Pancreas (tissue), 10 donors: ENCODE measurements around the gene KIAA1549. TPM values are rescaled to one million over a fixed set of nuclear protein-coding genes. Genes with fewer than 3 reads are reported as not detected.

Experiments used
- ATAC-seq, 4 donors: fragments of 200-7000 bp; cut with Tn5 transposase; one replicate each; pipeline versions ENCODE4 v1.8.0 to v1.9.1; 2020; ENCODE audit warnings: mild to moderate bottlenecking in 4 of 4, moderate library complexity in 4 of 4
- DNase-seq, 6 donors: peaks; one replicate each; pipeline ENCODE4 v3.0.0-alpha.2; 2020
- FAIRE-seq: peaks from 2 replicates; lab custom pipeline; 2012; peaks lifted over from hg19 to GRCh38; lab: Jason Lieb, UNC
- H3K27ac ChIP-seq, 4 donors: fragments of 200-600 bp; sonication (generic); 1 replicate in 3 of 4; 2 replicates in 1 of 4; pipeline versions ENCODE4 v1.5.0 to v1.8.0; 2020
- H3K27me3 ChIP-seq, 4 donors: fragments of 200-600 bp; one replicate each; pipeline ENCODE4 v1.8.0; 2021
- H3K36me3 ChIP-seq, 3 donors: fragments of 200-600 bp; sonication (generic) in 1 of 3; one replicate each; pipeline versions ENCODE4 v1.5.0 to v1.8.0; 2020 to 2021
- H3K4me1 ChIP-seq, 3 donors: fragments of 200-600 bp; one replicate each; pipeline ENCODE4 v1.8.0; 2021
- H3K4me3 ChIP-seq, 4 donors: fragments of 200-600 bp; sonication (generic) in 2 of 4; one replicate each; pipeline versions ENCODE4 v1.5.0 to v1.8.0; 2020 to 2021
- H3K9me3 ChIP-seq, 4 donors: fragments of 200-600 bp; one replicate each; pipeline ENCODE4 v1.8.0; 2021
- CTCF ChIP-seq, 4 donors: fragments of 200-600 bp; sonication (generic) in 3 of 4; IDR thresholded peaks; one replicate each; pipeline versions ENCODE4 v1.5.0 to v1.8.0; 2021; ENCODE audit warnings: antibody characterized with exemption in 4 of 4
- WGBS, 2 donors: extraction: QIAGEN DNeasy Blood & Tissue Kit; methylation state at CpG; one replicate each; pipeline ENCODE4 v1.1.7; 2013; 5-methylcytosine and 5-hydroxymethylcytosine counted together
- intact Hi-C, 3 donors: fragments of 100-400 bp; cut with DNase I; formaldehyde crosslinking; loops; one replicate each; pipeline versions ENCODE4 v1.11.1 to v1.14.2; 2022
- polyA plus RNA-seq, 2 donors: library from polyadenylated mRNA; stranded (reverse); fragments of 200-250 nt; gene quantifications; one replicate each; pipeline ENCODE4 v1.2.3, GENCODE V29; 2013
- total RNA-seq, 6 donors: library from RNA; stranded (reverse); fragmentation: NEBNext Ultra II Directional in 4 of 6; extraction: Animal tissue kit (Norgen Biotek cat#: 25700) in 4 of 6; gene quantifications; one replicate each; pipeline versions ENCODE4 v1.2.1 to v1.2.4, GENCODE V29; 2021 to 2023
- donor health status: healthy with polysubstance abuse.
- donor health status: DM: no; HTN: no; CAD: no; lungs with moderate emphysema.
- donor health status: DM: no; HTN: no; CAD: no.
- donor health status: control.
- donor health status: control.
- donor health status: Bipolar disorder and iron deficiency.
- donor health status: DM: yes; HTN: yes; CAD: no.
- donor health status: DM: no; HTN: no; CAD: no.
- donor health status: DM: no; HTN: no; CAD: no.
- donor health status: DM: yes; HTN: yes; CAD: no.

The KIAA1549 gene
- total and polyA plus RNA-seq, 8 donors: 1.9 to 8.0 (median 7.0) TPM

- ATAC-seq (peak; percentile 26 to 67 (median 57)), FAIRE-seq (no peak), DNase-seq (no peak)
- no peak for TF ChIP-seq CTCF (IDR thresholded peaks at IDR 0.05)
- intact Hi-C loops: no loop called here
- Histone ChIP-seq H3K4me3 (no peak overlapping the region), H3K27me3 (no peaks in the 10 kb centered on the region), H3K9me3 (no peaks in the 10 kb centered on the region), H3K27ac (no peak overlapping the region), H3K36me3 (no peaks in the 10 kb centered on the region), H3K4me1 (peaks cover 0 to 5% (median 4%) of the 10 kb centered on the region in 3 donors)
- 58 to 67% methylated on average over 12 of the region's 12 CpGs for WGBS, 2 donors
Measured at GRCh38 chr7:138949421-138950088, 31.6 kb downstream of the KIAA1549 start.

DNA sequence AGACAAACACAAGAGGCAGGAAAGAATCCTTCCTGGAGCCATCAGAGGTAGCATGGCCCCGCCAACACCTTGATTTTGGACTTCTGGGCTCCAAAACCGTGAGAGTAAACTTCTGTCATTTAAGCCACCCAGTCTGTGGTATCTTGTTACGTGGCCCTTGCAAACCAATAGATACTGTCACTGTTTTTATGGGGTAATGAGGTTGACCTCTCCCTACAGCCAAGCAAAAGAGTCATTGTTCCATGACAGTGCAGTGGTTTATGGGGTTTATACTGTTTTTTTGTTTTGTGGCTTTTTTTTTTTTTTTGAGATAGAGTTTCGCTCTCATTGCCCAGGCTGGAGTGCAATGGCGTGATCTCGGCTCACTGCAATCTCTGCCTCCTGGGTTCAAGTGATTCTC lies 32.8 kb downstream of the KIAA1549 start:
- H3K4me1 ChIP-seq: peaks cover 0 to 5% (median 4%) of the 10 kb centered on the region in 3 donors
- H3K27me3 ChIP-seq: no peaks in the 10 kb centered on the region
- no peak for FAIRE-seq
- H3K27ac ChIP-seq: no peak overlapping the region
- H3K36me3 ChIP-seq: no peaks in the 10 kb centered on the region
- 94 to 95% methylated on average over 6 of the region's 6 CpGs for WGBS, 2 donors
- no peak overlapping the region for H3K4me3 ChIP-seq
- TF ChIP-seq CTCF (IDR thresholded peaks at IDR 0.05): no peak
- intact Hi-C loops: no loop called here
- no peaks in the 10 kb centered on the region for H3K9me3 ChIP-seq
- no peak for DNase-seq
- ATAC-seq: no peak

DNA sequence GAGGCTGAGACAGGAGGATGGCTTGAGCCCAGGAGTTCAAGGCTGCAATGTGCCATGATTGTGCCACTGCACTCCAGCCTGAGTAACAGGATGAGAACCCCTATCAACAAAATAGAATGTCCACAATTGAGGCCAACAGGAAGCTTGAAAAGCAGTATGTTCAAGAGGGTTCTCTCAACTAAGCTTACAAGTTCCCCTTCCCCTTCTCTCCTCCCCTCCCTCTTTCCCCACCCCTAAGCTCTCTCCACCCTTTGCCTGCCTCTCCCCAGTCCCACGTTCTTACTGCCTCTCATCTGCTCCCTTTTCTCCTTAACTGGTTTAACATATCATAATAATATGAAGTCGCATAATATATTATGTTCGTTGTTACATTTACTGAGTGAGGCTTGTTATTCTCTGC lies 35.4 kb downstream of the KIAA1549 start:
- FAIRE-seq (no peak), DNase-seq (no peak), ATAC-seq (no peak)
- Histone ChIP-seq H3K36me3 (no peaks in the 10 kb centered on the region), H3K27me3 (no peaks in the 10 kb centered on the region), H3K9me3 (no peaks in the 10 kb centered on the region), H3K27ac (no peak overlapping the region), H3K4me3 (no peak overlapping the region), H3K4me1 (no peaks in the 10 kb centered on the region)
- TF ChIP-seq CTCF (IDR thresholded peaks at IDR 0.05): no peak
- intact Hi-C loops: no loop called here
- 79 to 87% methylated on average over 3 of the region's 3 CpGs for WGBS, 2 donors

- no peak for FAIRE-seq
- no peaks in the 10 kb centered on the region for H3K36me3 ChIP-seq
- 74 to 91% methylated on average over 3 of the region's 3 CpGs for WGBS, 2 donors
- no peak overlapping the region for H3K4me3 ChIP-seq
- DNase-seq: no peak
- no peak for TF ChIP-seq CTCF (IDR thresholded peaks at IDR 0.05)
- H3K4me1 ChIP-seq: no peaks in the 10 kb centered on the region
- intact Hi-C loops: no loop called here
- no peaks in the 10 kb centered on the region for H3K27me3 ChIP-seq
- no peaks in the 10 kb centered on the region for H3K9me3 ChIP-seq
- ATAC-seq: no peak
- no peak overlapping the region for H3K27ac ChIP-seq
Measured at GRCh38 chr7:138945154-138945553, 36.0 kb downstream of the KIAA1549 start.

GRCh38 chr7:138944592-138944991 lies 36.6 kb downstream of the KIAA1549 start:
- H3K27me3 ChIP-seq: no peaks in the 10 kb centered on the region
- no peak for DNase-seq
- no peak for FAIRE-seq
- intact Hi-C loops: no loop called here
- no peak overlapping the region for H3K27ac ChIP-seq
- H3K4me3 ChIP-seq: no peak overlapping the region
- no peaks in the 10 kb centered on the region for H3K36me3 ChIP-seq
- H3K9me3 ChIP-seq: no peaks in the 10 kb centered on the region
- TF ChIP-seq CTCF (IDR thresholded peaks at IDR 0.05): no peak
- no peaks in the 10 kb centered on the region for H3K4me1 ChIP-seq
- 91 to 93% methylated on average over 2 of the region's 2 CpGs for WGBS, 2 donors
- no peak for ATAC-seq
